Measurements from ENCODE around the gene TIMM50.

TIMM50 gene

GRCh38 chr19:39469567-39469966 lies 11.1 kb upstream of the TIMM50 start:
- no peak overlapping the region for H3K9ac ChIP-seq (ENCODE audit: low read length)
- H3K36me3 ChIP-seq (replicated peaks; ENCODE audit: low read depth, low read length): peaks cover 84% of the 10 kb centered on the region
- no peak overlapping the region for H3K27ac ChIP-seq (ENCODE audit: low read length)
- H3K4me1 ChIP-seq (ENCODE audit: low read length): no peaks in the 10 kb centered on the region
- no peaks in the 10 kb centered on the region for H3K9me3 ChIP-seq (ENCODE audit: insufficient read depth, low read length)
- no peak overlapping the region for H3K4me3 ChIP-seq (ENCODE audit: low read length)
- no peaks in the 10 kb centered on the region for H3K27me3 ChIP-seq (ENCODE audit: low read depth, low read length)
- 0 out of 2 replicates have a peak, but pooled peaks cover 5% of the 10 kb centered on the region for H4K20me1 ChIP-seq (ENCODE audit: insufficient read depth, low read length)
- H2AFZ ChIP-seq (ENCODE audit: low read depth, low read length): no peak overlapping the region
- 0 out of 2 replicates have a peak, but pooled peaks cover 6% of the 10 kb centered on the region for H3K79me2 ChIP-seq (ENCODE audit: low read length)
- TF ChIP-seq CTCF (IDR thresholded peaks at IDR 0.05; ENCODE audit: low read depth, low read length): no peak
- TF ChIP-seq EZH2phosphoT487 (IDR thresholded peaks at IDR 0.05; ENCODE audit: low read depth): no peak
- no peak overlapping the region for H3K4me2 ChIP-seq (ENCODE audit: low read length)

GRCh38 chr19:39470724-39471339 lies 9.8 kb upstream of the TIMM50 start:
- peaks cover 82% of the 10 kb centered on the region for H3K36me3 ChIP-seq (replicated peaks; ENCODE audit: low read depth, low read length)
- no peaks in the 10 kb centered on the region for H3K27me3 ChIP-seq (ENCODE audit: low read depth, low read length)
- no peak overlapping the region for H3K4me2 ChIP-seq (ENCODE audit: low read length)
- no peak overlapping the region for H3K9ac ChIP-seq (ENCODE audit: low read length)
- H3K4me1 ChIP-seq (ENCODE audit: low read length): no peaks in the 10 kb centered on the region
- H3K9me3 ChIP-seq (ENCODE audit: insufficient read depth, low read length): no peaks in the 10 kb centered on the region
- H3K79me2 ChIP-seq (ENCODE audit: low read length): 0 out of 2 replicates have a peak, but pooled peaks cover 5% of the 10 kb centered on the region
- H2AFZ ChIP-seq (ENCODE audit: low read depth, low read length): no peak overlapping the region
- H4K20me1 ChIP-seq (ENCODE audit: insufficient read depth, low read length): no peaks in the 10 kb centered on the region
- H3K4me3 ChIP-seq (ENCODE audit: low read length): no peak overlapping the region
- TF ChIP-seq EZH2phosphoT487 (IDR thresholded peaks at IDR 0.05; ENCODE audit: low read depth): no peak
- TF ChIP-seq CTCF (IDR thresholded peaks at IDR 0.05; ENCODE audit: low read depth, low read length): no peak
- H3K27ac ChIP-seq (ENCODE audit: low read length): no peak overlapping the region

GRCh38 chr19:39471756-39472536 lies 8.7 kb upstream of the TIMM50 start:
- no peak overlapping the region for H3K4me2 ChIP-seq (ENCODE audit: low read length)
- no peaks in the 10 kb centered on the region for H4K20me1 ChIP-seq (ENCODE audit: insufficient read depth, low read length)
- no peaks in the 10 kb centered on the region for H3K4me1 ChIP-seq (ENCODE audit: low read length)
- no peak overlapping the region for H3K9ac ChIP-seq (ENCODE audit: low read length)
- no peak overlapping the region for H3K4me3 ChIP-seq (ENCODE audit: low read length)
- no peak for TF ChIP-seq EZH2phosphoT487 (IDR thresholded peaks at IDR 0.05; ENCODE audit: low read depth)
- no peak for TF ChIP-seq CTCF (IDR thresholded peaks at IDR 0.05; ENCODE audit: low read depth, low read length)
- H3K9me3 ChIP-seq (ENCODE audit: insufficient read depth, low read length): no peaks in the 10 kb centered on the region
- H2AFZ ChIP-seq (ENCODE audit: low read depth, low read length): no peak overlapping the region
- peaks cover 82% of the 10 kb centered on the region for H3K36me3 ChIP-seq (replicated peaks; ENCODE audit: low read depth, low read length)
- H3K27ac ChIP-seq (ENCODE audit: low read length): no peak overlapping the region
- 0 out of 2 replicates have a peak, but pooled peaks cover 5% of the 10 kb centered on the region for H3K79me2 ChIP-seq (ENCODE audit: low read length)
- H3K27me3 ChIP-seq (ENCODE audit: low read depth, low read length): no peaks in the 10 kb centered on the region

GRCh38 chr19:39472746-39473442 lies 7.7 kb upstream of the TIMM50 start:
- no peak for TF ChIP-seq EZH2phosphoT487 (IDR thresholded peaks at IDR 0.05; ENCODE audit: low read depth)
- TF ChIP-seq CTCF (IDR thresholded peaks at IDR 0.05; ENCODE audit: low read depth, low read length): no peak
- Histone ChIP-seq H3K4me3 (ENCODE audit: low read length) (no peak overlapping the region), H3K36me3 (replicated peaks; ENCODE audit: low read depth, low read length) (peaks cover 76% of the 10 kb centered on the region), H3K9ac (ENCODE audit: low read length) (no peak overlapping the region), H3K4me2 (ENCODE audit: low read length) (no peak overlapping the region), H3K27ac (ENCODE audit: low read length) (no peak overlapping the region), H3K4me1 (ENCODE audit: low read length) (no peaks in the 10 kb centered on the region), H3K79me2 (ENCODE audit: low read length) (0 out of 2 replicates have a peak, but pooled peaks cover 5% of the 10 kb centered on the region), H4K20me1 (ENCODE audit: insufficient read depth, low read length) (no peaks in the 10 kb centered on the region), H3K27me3 (ENCODE audit: low read depth, low read length) (no peaks in the 10 kb centered on the region), H3K9me3 (ENCODE audit: insufficient read depth, low read length) (no peaks in the 10 kb centered on the region), H2AFZ (ENCODE audit: low read depth, low read length) (no peak overlapping the region)

Data from OCI-LY3 (cell line).